Neuron (in vitro differentiated cells): ENCODE measurements around the gene VWA8.

Source experiments
- H2AFZ ChIP-seq: one replicate; pipeline ENCODE4 v1.6.1; 2013; ENCODE audit warnings: low read depth, mild to moderate bottlenecking, inconsistent platforms, low read length, moderate library complexity
- H3K27me3 ChIP-seq: one replicate; pipeline ENCODE4 v1.6.1; 2013; ENCODE audit warnings: low read length; ENCODE audit not compliant: insufficient read depth
- H3K36me3 ChIP-seq: one replicate; pipeline ENCODE4 v1.6.1; 2013; ENCODE audit warnings: low read length; ENCODE audit not compliant: insufficient read depth
- H3K4me1 ChIP-seq: one replicate; pipeline ENCODE4 v1.6.1; 2013; ENCODE audit warnings: low read length; ENCODE audit not compliant: insufficient read depth
- H3K4me3 ChIP-seq: 2 replicates; pipeline ENCODE4 v1.5.1; 2013; ENCODE audit warnings: mild to moderate bottlenecking, low read length, moderate library complexity
- H3K9me3 ChIP-seq: one replicate; pipeline ENCODE4 v1.6.1; 2013; ENCODE audit warnings: low read length

The VWA8 gene

GRCh38 chr13:41981951-41982715 is 21.2 kb upstream of the VWA8 start:
- Histone ChIP-seq H3K9me3 (no peaks in the 10 kb centered on the region), H2AFZ (no peak overlapping the region), H3K4me3 (no peak overlapping the region), H3K36me3 (no peaks in the 10 kb centered on the region), H3K27me3 (no peaks in the 10 kb centered on the region), H3K4me1 (no peaks in the 10 kb centered on the region)

GRCh38 chr13:41978007-41978406 is 17.1 kb upstream of the VWA8 start:
- Histone ChIP-seq H3K4me3 (no peak overlapping the region), H3K36me3 (no peaks in the 10 kb centered on the region), H3K9me3 (no peaks in the 10 kb centered on the region), H2AFZ (no peak overlapping the region), H3K27me3 (no peaks in the 10 kb centered on the region), H3K4me1 (no peaks in the 10 kb centered on the region)

GRCh38 chr13:41976476-41976875 is 15.6 kb upstream of the VWA8 start:
- Histone ChIP-seq H3K9me3 (no peaks in the 10 kb centered on the region), H3K4me1 (no peaks in the 10 kb centered on the region)

GRCh38 chr13:41974262-41974900 is 13.5 kb upstream of the VWA8 start:
- no peaks in the 10 kb centered on the region for H3K9me3 ChIP-seq
- H3K4me3 ChIP-seq = no peak overlapping the region
- H3K27me3 ChIP-seq = no peaks in the 10 kb centered on the region
- H3K4me1 ChIP-seq = no peaks in the 10 kb centered on the region
- no peak overlapping the region for H2AFZ ChIP-seq
- H3K36me3 ChIP-seq = no peaks in the 10 kb centered on the region

More at GRCh38 chr13:41976476-41976875, 15.6 kb upstream of the VWA8 start:
- Histone ChIP-seq H3K36me3 (no peaks in the 10 kb centered on the region), H3K27me3 (no peaks in the 10 kb centered on the region), H2AFZ (no peak overlapping the region), H3K4me3 (no peak overlapping the region)

GRCh38 chr13:41973247-41973741 is 12.4 kb upstream of the VWA8 start:
- Histone ChIP-seq H3K27me3 (no peaks in the 10 kb centered on the region), H3K36me3 (no peaks in the 10 kb centered on the region), H2AFZ (no peak overlapping the region), H3K9me3 (no peaks in the 10 kb centered on the region), H3K4me3 (no peak overlapping the region), H3K4me1 (no peaks in the 10 kb centered on the region)

- H3K36me3 ChIP-seq = no peaks in the 10 kb centered on the region
- H3K4me3 ChIP-seq = no peak overlapping the region
- H3K9me3 ChIP-seq = no peaks in the 10 kb centered on the region
- H2AFZ ChIP-seq = no peak overlapping the region
- no peaks in the 10 kb centered on the region for H3K4me1 ChIP-seq
- H3K27me3 ChIP-seq = no peaks in the 10 kb centered on the region
These were observed 10.9 kb upstream of the VWA8 start for GRCh38 chr13:41971848-41972247.

GRCh38 chr13:41970918-41971317 is 10.0 kb upstream of the VWA8 start:
- no peak overlapping the region for H2AFZ ChIP-seq
- no peaks in the 10 kb centered on the region for H3K27me3 ChIP-seq
- H3K4me3 ChIP-seq = no peak overlapping the region
- H3K36me3 ChIP-seq = no peaks in the 10 kb centered on the region
- no peaks in the 10 kb centered on the region for H3K4me1 ChIP-seq
- H3K9me3 ChIP-seq = no peaks in the 10 kb centered on the region

GRCh38 chr13:41970022-41970421 is 9.1 kb upstream of the VWA8 start:
- Histone ChIP-seq H3K27me3 (no peaks in the 10 kb centered on the region), H3K4me3 (no peak overlapping the region), H2AFZ (no peak overlapping the region), H3K4me1 (no peaks in the 10 kb centered on the region), H3K36me3 (no peaks in the 10 kb centered on the region), H3K9me3 (no peaks in the 10 kb centered on the region)

DNA sequence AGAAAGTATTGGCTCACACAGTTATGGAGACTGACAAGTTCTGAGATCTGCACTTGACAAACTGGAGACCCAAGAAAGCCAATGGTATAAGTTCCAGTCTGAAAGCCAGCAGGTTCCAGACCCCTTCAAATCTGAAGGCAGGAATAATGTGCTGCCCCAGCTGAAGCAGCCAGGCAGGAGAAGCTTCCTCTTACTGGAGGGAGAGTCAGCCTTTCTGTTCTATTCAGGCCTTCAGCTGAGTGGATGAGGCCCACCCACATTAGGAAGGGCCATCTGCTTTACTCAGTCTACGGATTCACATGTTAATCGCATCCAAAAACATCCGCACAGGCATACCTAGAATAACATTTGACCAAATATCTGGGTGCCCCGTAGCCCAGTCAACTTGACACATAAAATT is 8.2 kb upstream of the VWA8 start:
- Histone ChIP-seq H2AFZ (no peak overlapping the region), H3K27me3 (no peaks in the 10 kb centered on the region), H3K4me1 (no peaks in the 10 kb centered on the region), H3K4me3 (no peak overlapping the region), H3K9me3 (no peaks in the 10 kb centered on the region), H3K36me3 (no peaks in the 10 kb centered on the region)

- Histone ChIP-seq H2AFZ (no peak overlapping the region), H3K9me3 (no peaks in the 10 kb centered on the region), H3K36me3 (no peaks in the 10 kb centered on the region), H3K4me1 (no peaks in the 10 kb centered on the region), H3K27me3 (no peaks in the 10 kb centered on the region), H3K4me3 (no peak overlapping the region)
These were observed 5.8 kb upstream of the VWA8 start for GRCh38 chr13:41966671-41967070.

- Histone ChIP-seq H3K36me3 (no peaks in the 10 kb centered on the region), H3K4me1 (peaks cover 8% of the 10 kb centered on the region), H2AFZ (no peak overlapping the region), H3K4me3 (no peak overlapping the region), H3K9me3 (no peaks in the 10 kb centered on the region), H3K27me3 (no peaks in the 10 kb centered on the region)
These were observed 2.1 kb upstream of the VWA8 start for GRCh38 chr13:41962994-41963393.

DNA sequence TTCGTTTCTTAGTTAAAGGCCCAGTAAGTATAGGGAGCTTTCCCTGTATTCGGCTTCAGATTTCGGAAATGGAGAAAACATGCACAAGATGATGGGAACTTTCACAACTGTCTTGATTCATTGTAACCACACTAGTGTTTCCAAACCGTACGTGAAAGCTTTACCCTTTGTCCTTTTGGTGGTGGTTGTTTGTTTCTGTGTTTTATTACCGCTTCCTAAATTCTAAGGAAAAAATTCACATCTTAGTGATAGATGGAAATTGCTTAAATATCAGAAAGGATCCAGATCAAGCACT is 504 bp upstream of the VWA8 start:
- H3K9me3 ChIP-seq = no peaks in the 10 kb centered on the region
- peaks cover 8% of the 10 kb centered on the region for H3K4me1 ChIP-seq
- H2AFZ ChIP-seq = peak overlapping the region; percentile 91
- no peaks in the 10 kb centered on the region for H3K36me3 ChIP-seq
- no peaks in the 10 kb centered on the region for H3K27me3 ChIP-seq
- H3K4me3 ChIP-seq = peak overlapping the region; percentile 71

GRCh38 chr13:41960211-41960636 is 685 bp downstream of the VWA8 start:
- Histone ChIP-seq H3K4me1 (peaks cover 8% of the 10 kb centered on the region), H3K9me3 (no peaks in the 10 kb centered on the region), H3K4me3 (peak overlapping the region; percentile 71), H3K36me3 (no peaks in the 10 kb centered on the region), H2AFZ (peak overlapping the region; percentile 91), H3K27me3 (no peaks in the 10 kb centered on the region)
